Measurements from ENCODE around the gene MCUB.
"Not testable (repeated sequence)": the region's sequence is repeated elsewhere in the genome, so short reads cannot be mapped to it uniquely, and the experiment has no call there.

The MCUB gene

DNA sequence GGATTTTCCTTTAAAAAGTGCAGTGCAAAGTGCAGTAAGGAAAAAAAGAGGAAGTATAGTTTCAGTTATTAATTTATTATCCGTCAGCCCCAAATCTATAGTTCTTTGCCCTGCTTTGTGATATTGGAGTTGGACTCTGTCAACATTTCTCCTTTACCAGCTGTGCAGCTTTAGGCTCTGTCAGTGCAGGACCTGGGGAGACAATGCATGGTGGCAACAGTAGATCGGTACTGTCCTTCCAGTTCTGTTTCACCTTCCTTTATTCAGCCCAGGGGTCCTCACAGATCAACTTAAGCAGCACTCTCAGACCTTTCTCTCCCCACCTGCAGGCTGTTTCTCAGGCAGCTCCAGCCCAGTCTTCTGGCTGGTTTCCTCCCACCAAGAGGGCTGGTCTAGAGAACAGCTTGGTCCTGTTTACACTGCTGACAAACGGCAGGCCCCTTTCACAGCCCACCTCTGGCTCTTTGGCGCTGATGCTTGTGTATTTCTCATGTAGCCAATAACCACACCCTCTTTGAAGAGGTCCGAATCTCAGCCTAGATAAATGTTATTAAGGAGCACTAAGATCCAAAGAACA lies 71.6 kb downstream of the MCUB start:
- no peak for DNase-seq (ENCODE audit: low read depth)

- DNase-seq (ENCODE audit: low read depth), result no peak
Observed at GRCh38 chr4:109640644-109641043, 80.6 kb downstream of the MCUB start.

DNA sequence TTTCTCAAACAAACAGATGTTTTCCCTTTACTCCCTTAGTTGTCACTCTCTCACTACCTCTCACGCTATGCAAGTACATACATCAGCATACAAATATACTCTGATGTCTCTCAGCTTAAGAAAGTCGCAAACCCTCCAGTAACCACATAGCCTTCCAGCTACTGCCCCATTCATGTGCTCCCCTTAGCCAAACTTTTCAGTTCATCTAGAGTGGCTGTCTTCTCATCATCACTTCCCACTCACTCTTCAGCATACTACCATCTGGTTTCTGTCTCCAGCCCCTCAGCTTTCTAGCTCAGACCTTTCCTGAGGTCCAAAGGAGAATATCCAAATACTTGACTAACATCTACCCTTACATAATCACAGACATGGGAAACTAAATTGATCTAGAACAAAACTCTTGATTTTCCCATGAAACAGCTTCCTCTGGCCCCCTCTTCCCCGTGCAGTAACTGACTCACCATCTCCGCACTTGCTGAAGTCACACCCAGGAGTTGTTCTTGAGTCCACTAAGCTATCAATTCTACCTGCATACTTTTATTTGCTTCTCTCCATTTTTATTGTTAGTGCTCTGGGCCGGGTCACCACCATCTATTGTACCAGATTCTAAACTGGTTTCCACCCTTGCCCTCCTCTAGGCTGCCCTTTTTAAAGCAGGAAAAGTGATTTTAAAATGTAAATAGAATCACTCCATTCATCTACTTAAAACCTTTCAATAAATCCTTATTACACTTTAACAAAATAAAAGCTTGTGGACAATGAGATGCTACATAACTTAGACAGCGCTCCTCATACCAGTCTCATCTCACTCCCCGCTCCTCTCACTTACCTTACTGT lies 86.0 kb downstream of the MCUB start:
- DNase-seq (ENCODE audit: low read depth), result no peak

GRCh38 chr4:109648266-109648996 lies 88.4 kb downstream of the MCUB start:
- no peak for DNase-seq (ENCODE audit: low read depth)

DNA sequence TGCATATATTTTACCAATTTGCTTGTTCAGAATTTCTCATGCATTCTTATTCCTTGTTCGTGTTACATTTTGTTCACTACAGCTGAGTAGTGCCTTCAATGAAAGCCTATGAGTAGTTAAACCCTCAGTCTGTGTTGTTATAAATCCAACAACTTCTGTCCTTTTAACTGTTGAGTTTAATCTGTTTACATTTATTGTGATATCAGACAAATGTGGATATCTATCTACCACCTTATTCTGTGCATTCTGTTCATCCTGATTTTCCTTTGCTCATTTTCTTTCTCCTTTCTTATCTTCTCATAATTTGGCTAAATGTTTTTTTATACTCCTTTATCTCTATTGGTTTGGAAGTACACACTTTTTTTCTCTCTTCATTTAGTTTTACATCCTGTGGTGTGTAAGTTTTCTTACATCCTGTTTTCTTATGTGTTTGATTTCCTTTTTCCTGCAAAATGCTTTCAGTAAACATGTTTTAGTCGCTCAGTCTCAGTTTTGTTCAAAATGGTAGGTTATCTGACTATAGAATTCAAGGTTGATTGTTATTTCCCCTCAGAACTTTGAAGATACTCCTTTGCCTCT lies 89.0 kb downstream of the MCUB start:
- no peak for DNase-seq (ENCODE audit: low read depth)

- DNase-seq (ENCODE audit: low read depth), result no peak
Observed at GRCh38 chr4:109649872-109650271, 89.8 kb downstream of the MCUB start.

- no peak for DNase-seq (ENCODE audit: low read depth)
Observed at GRCh38 chr4:109655396-109655795, 95.3 kb downstream of the MCUB start.

DNA sequence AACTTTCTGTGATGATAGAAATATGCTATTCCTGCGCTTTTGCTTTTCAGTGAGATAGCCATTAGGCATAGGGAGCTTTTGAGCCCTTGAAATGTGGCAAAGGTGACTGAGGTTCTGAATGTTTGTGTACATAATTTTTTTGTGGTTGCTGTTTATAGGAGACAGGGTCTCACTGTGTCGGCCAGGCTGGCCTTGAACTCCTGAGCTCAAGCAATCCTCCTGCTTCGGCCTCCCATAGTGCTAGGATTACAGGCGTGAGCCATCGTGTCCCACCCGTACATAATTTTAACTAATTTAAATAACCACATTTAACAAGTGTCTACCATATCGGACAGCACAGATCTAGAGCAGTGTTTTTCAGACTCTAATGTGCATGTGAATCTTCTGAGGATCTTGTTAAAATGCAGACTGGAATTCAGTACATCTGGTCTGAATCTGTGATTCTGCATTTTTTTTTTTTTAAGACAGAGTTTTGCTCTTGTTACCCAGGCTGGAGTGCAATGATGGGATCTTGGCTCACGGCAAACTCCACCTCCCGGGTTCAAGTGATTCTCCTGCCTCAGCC lies 97.9 kb downstream of the MCUB start:
- DNase-seq (ENCODE audit: low read depth), result no peak

DNA sequence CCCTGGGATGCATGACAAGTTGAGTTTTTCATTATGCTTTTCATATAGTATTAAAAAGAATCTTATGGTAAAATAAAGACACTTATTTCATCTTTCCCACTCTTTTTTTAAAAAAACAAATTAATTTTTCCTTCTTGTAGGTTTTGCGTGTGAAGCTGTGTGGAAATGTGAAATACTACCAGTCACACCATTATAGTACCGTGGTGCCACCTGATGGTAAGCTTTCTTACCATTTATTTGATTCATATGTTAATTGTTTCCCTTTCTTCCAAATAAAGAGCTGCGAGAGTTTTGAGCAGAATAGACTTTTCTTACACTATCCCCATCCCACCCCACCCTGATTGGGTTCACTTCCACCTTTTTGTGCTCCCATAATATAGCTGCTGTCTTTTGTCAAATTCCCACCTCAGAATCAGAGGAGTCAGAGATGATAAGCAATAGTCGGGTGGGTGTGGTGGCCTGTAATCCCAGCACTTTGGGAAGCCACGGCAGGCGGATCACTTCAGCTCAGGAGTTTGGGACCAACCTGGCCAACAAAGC lies 98.9 kb downstream of the MCUB start:
- DNase-seq (ENCODE audit: low read depth), result no peak

- DNase-seq (ENCODE audit: low read depth), result no peak
Observed at GRCh38 chr4:109662116-109662515, 102.1 kb downstream of the MCUB start.

- no peak for DNase-seq (ENCODE audit: low read depth)
Observed at GRCh38 chr4:109662771-109663170, 102.7 kb downstream of the MCUB start.

DNA sequence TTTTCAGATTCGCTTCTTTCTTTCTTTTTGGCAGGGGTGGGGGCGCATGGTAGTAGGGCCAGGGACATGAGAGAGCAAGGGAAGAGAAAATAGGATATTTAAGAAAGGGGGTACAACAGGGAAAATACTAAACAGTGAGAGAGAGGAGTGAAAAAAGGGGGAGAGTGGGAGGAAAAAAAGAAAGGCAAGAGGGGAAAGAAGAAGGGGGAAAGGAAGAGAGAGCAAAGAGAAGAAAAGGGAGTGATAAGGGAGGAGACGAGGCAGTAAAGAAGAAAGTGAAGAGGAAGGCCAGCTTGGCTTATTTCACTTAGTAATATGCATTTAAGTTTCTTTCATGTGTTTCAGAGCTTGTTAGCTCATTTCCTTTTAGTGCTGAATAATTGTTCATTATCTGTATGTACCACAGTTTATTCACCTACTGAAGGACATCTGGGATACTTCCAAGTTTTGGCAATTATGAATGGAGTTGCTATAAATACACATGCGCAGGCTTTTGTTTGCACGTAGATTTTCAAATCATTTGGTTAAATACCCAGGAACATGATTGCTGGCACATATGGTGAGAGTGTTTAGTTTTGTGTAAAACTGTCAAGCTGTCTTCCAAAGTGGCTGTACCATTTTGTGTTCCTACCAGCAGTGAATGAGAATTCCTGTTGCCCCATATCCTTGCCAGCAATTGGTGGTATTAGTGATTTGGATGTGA lies 105.9 kb downstream of the MCUB start:
- DNase-seq (ENCODE audit: low read depth), result no peak

GRCh38 chr4:109671350-109671749 lies 111.3 kb downstream of the MCUB start:
- peak; percentile 3 for DNase-seq (ENCODE audit: low read depth)

GRCh38 chr4:109672169-109672930 lies 112.3 kb downstream of the MCUB start:
- DNase-seq (ENCODE audit: low read depth), result no peak

DNA sequence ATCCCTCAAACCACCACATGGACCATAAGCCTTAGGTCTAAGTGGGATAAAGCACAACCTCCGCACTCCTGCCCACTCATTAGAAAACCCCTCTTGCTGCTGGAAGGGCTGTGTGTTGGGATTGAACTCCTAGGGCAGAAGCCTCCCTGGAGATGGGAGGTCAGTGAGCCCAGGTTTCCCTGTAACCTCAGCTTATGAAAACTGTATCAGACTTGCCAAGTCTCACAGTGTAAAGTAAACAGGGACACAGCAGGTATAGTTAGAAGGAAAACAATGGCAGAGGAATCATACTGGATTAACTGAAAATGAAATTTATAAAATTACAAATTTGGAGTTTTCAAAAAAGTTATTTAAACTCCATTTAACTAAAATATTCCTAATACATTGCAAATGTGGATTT lies 113.3 kb downstream of the MCUB start:
- no peak for DNase-seq (ENCODE audit: low read depth)

- no peak for DNase-seq (ENCODE audit: low read depth)
Observed at GRCh38 chr4:109675181-109675580, 115.1 kb downstream of the MCUB start.

DNA sequence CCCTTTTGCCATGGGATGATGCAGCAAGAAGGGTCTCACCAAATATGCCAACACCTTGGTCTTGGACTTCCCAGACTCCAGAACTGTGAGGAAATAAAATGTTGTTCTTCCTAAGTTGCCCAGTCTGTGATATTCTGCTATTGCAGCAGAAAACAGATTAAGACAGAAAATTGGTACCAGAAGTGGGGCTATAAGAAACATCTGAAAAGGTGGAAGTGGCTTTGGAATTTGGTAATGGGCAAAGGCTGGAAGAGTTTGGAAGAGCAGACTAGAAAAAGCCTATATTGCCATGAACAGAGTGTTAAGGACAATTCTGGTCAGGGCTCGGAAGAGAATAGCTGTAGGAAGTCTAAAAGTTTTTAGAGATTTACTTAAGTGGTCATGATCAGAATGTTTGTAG lies 115.8 kb downstream of the MCUB start:
- no peak for DNase-seq (ENCODE audit: low read depth)

DNA sequence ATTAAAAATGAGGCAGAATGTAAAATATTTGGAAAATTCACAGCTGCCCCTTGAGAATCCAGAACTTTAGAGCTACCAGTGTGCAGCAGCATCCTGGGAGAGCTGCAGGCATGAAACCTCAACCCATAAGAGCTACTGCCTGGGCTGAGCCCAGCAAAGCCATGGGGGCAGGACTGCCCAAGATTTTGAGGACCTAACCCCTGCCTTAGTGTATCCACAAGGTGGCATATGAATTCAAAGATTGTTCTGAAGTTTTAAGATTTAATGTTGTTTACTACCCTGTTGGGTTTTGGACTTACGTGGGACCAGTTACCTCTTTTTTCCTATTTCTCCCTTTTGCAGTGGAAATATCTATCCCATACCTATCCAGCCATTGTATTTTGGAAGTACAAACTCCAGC lies 116.8 kb downstream of the MCUB start:
- DNase-seq (ENCODE audit: low read depth), result no peak

GRCh38 chr4:109678472-109678871 lies 118.4 kb downstream of the MCUB start:
- DNase-seq (ENCODE audit: low read depth), result not testable (repeated sequence)

- not testable (repeated sequence) for DNase-seq (ENCODE audit: low read depth)
Observed at GRCh38 chr4:109678925-109679324, 118.9 kb downstream of the MCUB start.

DNA sequence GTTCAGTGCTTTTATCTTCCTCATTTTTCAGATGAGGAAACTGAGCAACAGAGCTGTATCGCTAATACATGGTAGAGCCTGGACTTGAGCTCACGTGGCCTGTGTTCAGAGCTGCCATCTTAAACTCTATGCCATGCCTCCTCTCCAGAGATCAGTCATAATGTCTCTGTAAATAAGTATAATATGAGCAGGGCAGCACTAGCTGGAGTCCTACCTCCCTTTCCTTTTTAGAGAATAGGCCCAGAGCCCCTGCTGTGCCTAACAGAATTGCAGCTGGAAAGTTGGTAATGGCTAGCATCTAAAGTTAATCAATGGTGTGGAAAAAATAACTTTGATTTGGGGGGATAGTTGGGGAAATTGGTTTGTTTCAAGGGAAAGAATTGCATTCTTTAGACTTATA lies 122.8 kb downstream of the MCUB start:
- DNase-seq (ENCODE audit: low read depth), result no peak

Data from stromal cell of bone marrow (primary cell).